Neural crest cell (in vitro differentiated cells): ENCODE measurements around the gene NMB. TPM values are rescaled to one million over a fixed set of nuclear protein-coding genes. Genes with fewer than 3 reads are reported as not detected.

Experiments used
- DNase-seq: peaks from one replicate; pipeline ENCODE4 v3.0.0; 2021; ENCODE audit warnings: low read depth, mixed read lengths, low spot score
- H3K27ac Mint-ChIP-seq: one replicate; pipeline ENCODE4 v1.8.0; 2021; ENCODE audit warnings: mild to moderate bottlenecking, mixed read lengths; ENCODE audit not compliant: unreplicated experiment
- H3K27me3 Mint-ChIP-seq: 2 replicates; pipeline ENCODE4 v1.8.0; 2021; ENCODE audit warnings: low read depth, mild to moderate bottlenecking, mixed read lengths
- H3K36me3 Mint-ChIP-seq: 2 replicates; pipeline ENCODE4 v1.8.0; 2021; ENCODE audit warnings: low read depth, mild to moderate bottlenecking, mixed read lengths
- H3K4me1 Mint-ChIP-seq: 2 replicates; pipeline ENCODE4 v1.8.0; 2021; ENCODE audit warnings: mixed read lengths
- H3K4me3 Mint-ChIP-seq: one replicate; pipeline ENCODE4 v1.8.0; 2021; ENCODE audit warnings: mild to moderate bottlenecking, mixed read lengths
- H3K9me3 Mint-ChIP-seq: 2 replicates; pipeline ENCODE4 v1.8.0; 2021; ENCODE audit warnings: mixed read lengths
- CTCF ChIP-seq: fragments of 200-600 bp; sonication (generic); conservative IDR thresholded peaks from 2 replicates; pipeline ENCODE4 v1.5.0; 2021; ENCODE audit warnings: antibody characterized with exemption, mild to moderate bottlenecking
- total RNA-seq: library from RNA; stranded (reverse); gene quantifications from 2 replicates; pipeline ENCODE4 v1.2.1, GENCODE V29; 2021

Gene NMB
- total RNA-seq, 1 donor from 2014 or later: 4.0 TPM

DNA sequence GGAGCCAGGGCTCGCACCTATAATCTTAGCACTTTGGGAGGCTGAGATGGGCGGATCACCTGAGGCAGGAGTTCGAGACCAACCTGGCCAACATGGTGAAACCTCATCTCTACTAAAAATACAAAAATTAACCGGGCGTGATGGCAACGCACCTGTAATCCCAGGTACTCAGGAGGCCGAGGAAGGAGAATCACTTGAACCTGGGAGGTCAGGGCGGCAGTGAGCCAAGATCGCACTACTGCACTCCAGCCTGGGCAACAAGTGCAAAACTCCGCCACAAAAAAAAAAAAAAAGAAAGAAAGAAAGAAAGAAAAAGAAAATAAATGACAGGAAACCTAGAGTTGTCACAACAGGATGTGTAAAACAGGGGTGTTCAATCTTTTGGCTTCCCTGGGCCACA lies 3.0 kb upstream of the NMB start:
- Mint-ChIP-seq H3K27me3 (no peaks in the 10 kb centered on the region), H3K4me3 (no peak overlapping the region), H3K27ac (no peak overlapping the region), H3K4me1 (peaks cover 15% of the 10 kb centered on the region), H3K36me3 (peaks cover 7% of the 10 kb centered on the region), H3K9me3 (no peaks in the 10 kb centered on the region)
- DNase-seq: no peak
- TF ChIP-seq CTCF: no peak

- Mint-ChIP-seq H3K27ac (no peak overlapping the region), H3K27me3 (no peaks in the 10 kb centered on the region), H3K36me3 (peaks cover 2% of the 10 kb centered on the region), H3K4me1 (peaks cover 16% of the 10 kb centered on the region), H3K9me3 (no peaks in the 10 kb centered on the region), H3K4me3 (peak overlapping the region; percentile 32)
- DNase-seq: no peak
- TF ChIP-seq CTCF: no peak
These were observed 2.1 kb upstream of the NMB start for GRCh38 chr15:84659904-84660781.

DNA sequence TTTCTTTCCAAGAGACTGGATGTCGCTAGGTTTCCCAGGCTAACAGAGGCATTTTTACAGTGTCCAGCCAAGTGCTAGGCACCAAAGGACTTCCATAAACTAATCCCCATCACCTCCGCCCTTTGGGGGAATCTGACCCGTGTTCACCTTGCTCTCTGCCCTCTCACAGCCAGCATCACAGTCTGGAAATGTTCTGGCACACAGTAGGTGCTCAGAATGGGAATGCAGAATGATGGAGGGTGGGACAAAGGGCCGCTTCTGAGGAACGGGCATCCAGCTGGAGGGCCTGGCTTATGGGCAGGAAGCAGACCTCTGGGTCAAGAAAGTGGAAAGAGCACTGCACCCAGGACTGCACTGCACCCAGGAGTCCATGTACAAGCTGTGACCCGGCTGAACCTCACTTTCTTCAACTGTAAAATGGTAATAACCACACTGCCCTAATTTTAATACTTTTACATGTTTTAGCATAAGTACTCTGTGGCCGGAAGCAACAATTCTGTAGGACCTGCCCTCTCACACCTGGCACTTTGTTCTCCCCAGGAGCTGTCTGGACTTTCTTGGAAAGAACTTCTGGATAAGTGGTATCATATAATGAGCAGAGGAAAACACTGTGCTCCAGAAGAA lies 901 bp upstream of the NMB start:
- Mint-ChIP-seq H3K36me3 (no peaks in the 10 kb centered on the region), H3K4me1 (peaks cover 26% of the 10 kb centered on the region), H3K9me3 (no peaks in the 10 kb centered on the region), H3K27me3 (peaks cover 3% of the 10 kb centered on the region), H3K4me3 (peak overlapping the region; percentile 89), H3K27ac (no peak overlapping the region)
- no peak for DNase-seq
- TF ChIP-seq CTCF: no peak

DNA sequence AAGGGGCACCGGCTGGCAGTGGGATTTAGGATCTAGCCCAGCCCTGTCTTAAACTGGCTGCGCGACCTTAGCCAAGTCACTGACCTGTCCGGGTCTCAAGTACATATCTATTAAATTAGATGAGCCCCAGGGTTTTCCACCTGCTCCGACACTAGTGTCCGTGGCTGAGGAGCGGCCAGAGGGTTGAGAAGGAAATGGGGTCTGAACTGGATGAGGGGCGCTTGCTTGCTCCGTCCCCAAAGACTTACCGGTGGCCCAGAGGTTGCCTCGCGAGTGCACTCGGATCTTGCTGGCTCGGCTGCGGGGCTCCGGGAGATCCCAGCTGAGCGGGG lies 285 bp downstream of the NMB start:
- H3K27me3 Mint-ChIP-seq: peaks cover 3% of the 10 kb centered on the region
- peaks cover 34% of the 10 kb centered on the region for H3K4me1 Mint-ChIP-seq
- no peaks in the 10 kb centered on the region for H3K36me3 Mint-ChIP-seq
- H3K9me3 Mint-ChIP-seq: no peaks in the 10 kb centered on the region
- H3K4me3 Mint-ChIP-seq: peak overlapping the region; percentile 100
- no peak for TF ChIP-seq CTCF
- DNase-seq: no peak
- no peak overlapping the region for H3K27ac Mint-ChIP-seq

- Mint-ChIP-seq H3K9me3 (no peaks in the 10 kb centered on the region), H3K4me3 (peak overlapping the region; percentile 100), H3K36me3 (peaks cover 4% of the 10 kb centered on the region), H3K27me3 (peaks cover 3% of the 10 kb centered on the region), H3K4me1 (peaks cover 40% of the 10 kb centered on the region), H3K27ac (no peak overlapping the region)
- DNase-seq: no peak
- TF ChIP-seq CTCF: no peak
These were observed 1.0 kb downstream of the NMB start for GRCh38 chr15:84656972-84657371.
